IMR-90 (cell line): ENCODE results near the gene TACC3.
A peak's percentile ranks its signal among the peaks of the same experiment; 100 is the strongest.

Experiments used
- BHLHE40 ChIP-seq: fragments of 150-350 bp; IDR thresholded peaks from 2 replicates; pipeline ENCODE4 v1.6.1; 2016; ENCODE audit warnings: mild to moderate bottlenecking, low read depth, low read length
- CEBPB ChIP-seq: IDR thresholded peaks from 2 replicates; pipeline ENCODE4 v1.6.1; 2012; ENCODE audit warnings: low read depth, low read length, improper control_type of control experiment
- CTCF ChIP-seq: conservative IDR thresholded peaks from 2 replicates; pipeline ENCODE4 v1.5.1; 2012; ENCODE audit warnings: mild to moderate bottlenecking, low read depth, low read length, improper control_type of control experiment
- ELK1 ChIP-seq: fragments of 150-350 bp; IDR thresholded peaks from 2 replicates; pipeline ENCODE4 v1.6.1; 2016; ENCODE audit warnings: low read depth, mild to moderate bottlenecking, low read length, moderate library complexity, borderline replicate concordance
- MAFK ChIP-seq: IDR thresholded peaks from 2 replicates; pipeline ENCODE4 v1.6.1; 2012; ENCODE audit warnings: low read depth, low read length, improper control_type of control experiment
- MAZ ChIP-seq: IDR thresholded peaks from 2 replicates; pipeline ENCODE4 v1.6.1; 2012; ENCODE audit warnings: low read depth, mild to moderate bottlenecking, low read length, improper control_type of control experiment, moderate library complexity, borderline replicate concordance
- MXI1 ChIP-seq: IDR thresholded peaks from 2 replicates; pipeline ENCODE4 v1.6.1; 2012; ENCODE audit warnings: low read depth, mild to moderate bottlenecking, low read length, moderate library complexity, borderline replicate concordance
- POLR2A ChIP-seq: IDR thresholded peaks from 2 replicates; pipeline ENCODE4 v1.6.1; 2012; ENCODE audit warnings: mild to moderate bottlenecking, low read depth, low read length
- RAD21 ChIP-seq: IDR thresholded peaks from 2 replicates; pipeline ENCODE4 v1.6.1; 2012; ENCODE audit warnings: low read length, improper control_type of control experiment
- RCOR1 ChIP-seq: IDR thresholded peaks from 2 replicates; pipeline ENCODE4 v1.6.1; 2012; ENCODE audit warnings: mild to moderate bottlenecking, low read length, improper control_type of control experiment; ENCODE audit not compliant: insufficient replicate concordance
- RFX5 ChIP-seq: IDR thresholded peaks from 2 replicates; pipeline ENCODE4 v1.8.0; 2012; ENCODE audit warnings: low read depth, mild to moderate bottlenecking, low read length, moderate library complexity
- SMC3 ChIP-seq: fragments of 150-350 bp; IDR thresholded peaks from 2 replicates; pipeline ENCODE4 v1.6.1; 2016; ENCODE audit warnings: low read depth, mild to moderate bottlenecking, antibody characterized with exemption, low read length, moderate library complexity
- USF2 ChIP-seq: fragments of 150-350 bp; IDR thresholded peaks from 2 replicates; pipeline ENCODE4 v1.6.1; 2017; ENCODE audit warnings: mild to moderate bottlenecking, antibody characterized with exemption, low read length, low read depth

GRCh38 chr4:1712216-1713002, 8.9 kb upstream of the TACC3 start, which contains the start of gene SLBP:
- TF ChIP-seq POLR2A (peak; percentile 80), CTCF (no peak), RAD21 (no peak), RFX5 (no peak), USF2 (peak; percentile 49), MAZ (0 out of 2 replicates have a peak, but pooled peaks have one; percentile 69), CEBPB (no peak), MAFK (no peak), RCOR1 (no peak), ELK1 (no peak), SMC3 (no peak), BHLHE40 (peak; percentile 93), MXI1 (peak; percentile 57; the same call in 1 of the 2 replicates)
